ENCODE data around the gene APMAP. TPM values are rescaled to one million over a fixed set of nuclear protein-coding genes. Genes with fewer than 3 reads are reported as not detected.

The APMAP gene
- total RNA-seq, 1 donor: 70.2 TPM

DNA sequence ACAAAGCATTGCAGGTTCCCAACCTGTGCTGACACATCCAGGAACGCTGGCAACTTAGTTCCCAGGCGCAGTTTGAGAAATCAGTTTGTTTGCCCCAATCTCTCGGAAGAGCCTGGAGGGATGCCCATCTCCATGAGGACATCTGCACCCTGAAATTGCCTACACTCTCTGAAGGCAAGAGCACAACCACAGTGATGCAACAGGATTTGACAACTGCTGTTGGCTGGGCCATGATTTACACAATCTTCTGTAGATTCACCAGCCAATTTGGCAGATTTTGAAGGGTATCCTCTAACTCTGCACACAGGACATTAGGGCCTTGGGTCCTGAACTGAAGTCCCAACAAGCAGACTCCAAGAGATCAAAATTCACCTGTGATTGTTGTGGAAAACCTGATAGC is 3.4 kb downstream of the APMAP start:
- Histone ChIP-seq H3K36me3 (ENCODE audit: insufficient read depth, low read length) (no peaks in the 10 kb centered on the region), H3K9me3 (ENCODE audit: low read depth, low read length) (no peaks in the 10 kb centered on the region), H3K4me2 (ENCODE audit: insufficient read depth, low read length) (no peak overlapping the region), H3K27me3 (ENCODE audit: insufficient read depth, low read length) (no peaks in the 10 kb centered on the region), H2AFZ (ENCODE audit: low read length) (no peak overlapping the region), H3K4me3 (ENCODE audit: insufficient read depth, low read length) (no peak overlapping the region), H4K20me1 (ENCODE audit: insufficient read depth, low read length) (peaks cover 28% of the 10 kb centered on the region), H3K4me1 (ENCODE audit: insufficient read depth, low read length) (peaks cover 24% of the 10 kb centered on the region), H3K27ac (ENCODE audit: low read depth, low read length) (no peak overlapping the region), H3K79me2 (ENCODE audit: insufficient read depth, low read length) (peaks cover 80% of the 10 kb centered on the region)
- no peak for DNase-seq (ENCODE audit: insufficient read length, low spot score, missing footprints)
- TF ChIP-seq, protein P1, sequence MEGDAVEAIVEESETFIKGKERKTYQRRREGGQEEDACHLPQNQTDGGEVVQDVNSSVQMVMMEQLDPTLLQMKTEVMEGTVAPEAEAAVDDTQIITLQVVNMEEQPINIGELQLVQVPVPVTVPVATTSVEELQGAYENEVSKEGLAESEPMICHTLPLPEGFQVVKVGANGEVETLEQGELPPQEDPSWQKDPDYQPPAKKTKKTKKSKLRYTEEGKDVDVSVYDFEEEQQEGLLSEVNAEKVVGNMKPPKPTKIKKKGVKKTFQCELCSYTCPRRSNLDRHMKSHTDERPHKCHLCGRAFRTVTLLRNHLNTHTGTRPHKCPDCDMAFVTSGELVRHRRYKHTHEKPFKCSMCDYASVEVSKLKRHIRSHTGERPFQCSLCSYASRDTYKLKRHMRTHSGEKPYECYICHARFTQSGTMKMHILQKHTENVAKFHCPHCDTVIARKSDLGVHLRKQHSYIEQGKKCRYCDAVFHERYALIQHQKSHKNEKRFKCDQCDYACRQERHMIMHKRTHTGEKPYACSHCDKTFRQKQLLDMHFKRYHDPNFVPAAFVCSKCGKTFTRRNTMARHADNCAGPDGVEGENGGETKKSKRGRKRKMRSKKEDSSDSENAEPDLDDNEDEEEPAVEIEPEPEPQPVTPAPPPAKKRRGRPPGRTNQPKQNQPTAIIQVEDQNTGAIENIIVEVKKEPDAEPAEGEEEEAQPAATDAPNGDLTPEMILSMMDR (IDR thresholded peaks at IDR 0.05; ENCODE audit: extremely low read depth, low read depth, low read length): no peak

DNA sequence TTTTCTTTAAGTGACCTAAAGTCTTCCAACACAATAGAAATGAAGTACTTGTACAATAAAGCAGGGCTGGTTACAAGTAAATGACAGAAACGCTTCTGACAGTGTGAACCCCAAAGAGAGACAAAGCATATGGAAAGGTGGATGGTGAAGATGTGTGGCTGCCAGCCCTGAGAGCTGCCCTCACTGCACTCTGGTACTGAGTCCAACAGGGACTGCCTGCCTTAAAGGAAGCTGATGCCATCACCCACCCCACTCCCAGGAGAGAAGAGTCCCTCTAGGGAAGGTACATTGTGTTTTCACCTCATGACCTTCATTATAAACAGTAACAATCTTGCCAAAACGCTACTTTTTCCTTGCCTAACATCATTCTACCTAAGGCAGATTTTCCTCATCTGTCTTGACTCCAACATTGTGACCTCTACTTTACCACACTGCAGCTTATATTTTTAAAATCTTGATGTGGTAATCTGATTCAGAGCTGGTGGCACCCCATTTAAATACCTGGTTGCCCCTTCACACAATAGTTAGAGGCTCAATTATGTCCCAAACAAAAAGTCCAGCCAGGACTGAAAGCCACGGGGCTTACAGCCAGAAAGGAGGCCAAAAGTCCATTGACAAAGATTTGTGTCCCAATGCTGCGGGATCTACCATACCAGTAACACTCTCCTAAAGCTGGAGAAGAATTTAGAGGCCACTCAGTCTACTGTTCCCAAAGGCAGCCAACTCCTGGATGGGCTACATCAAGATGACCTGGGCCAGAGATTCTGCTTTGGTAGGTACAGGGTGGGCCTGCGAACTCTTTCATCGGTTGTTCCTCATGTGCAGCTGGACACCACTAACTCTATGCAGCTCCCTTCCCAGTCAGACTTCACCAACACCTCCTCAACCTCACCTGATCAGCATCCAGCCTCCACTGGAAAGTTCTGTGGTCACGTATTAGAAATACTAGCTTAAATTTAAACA is 4.4 kb downstream of the APMAP start:
- no peak overlapping the region for H3K4me3 ChIP-seq (ENCODE audit: insufficient read depth, low read length)
- peaks cover 14% of the 10 kb centered on the region for H3K4me1 ChIP-seq (ENCODE audit: insufficient read depth, low read length)
- H4K20me1 ChIP-seq (ENCODE audit: insufficient read depth, low read length): peaks cover 31% of the 10 kb centered on the region
- TF ChIP-seq, protein P1 (IDR thresholded peaks at IDR 0.05; ENCODE audit: extremely low read depth, low read depth, low read length): no peak
- H3K27me3 ChIP-seq (ENCODE audit: insufficient read depth, low read length): no peaks in the 10 kb centered on the region
- DNase-seq (ENCODE audit: insufficient read length, low spot score, missing footprints): no peak
- H3K9me3 ChIP-seq (ENCODE audit: low read depth, low read length): no peaks in the 10 kb centered on the region
- H3K36me3 ChIP-seq (ENCODE audit: insufficient read depth, low read length): peaks cover 4% of the 10 kb centered on the region
- no peak overlapping the region for H3K4me2 ChIP-seq (ENCODE audit: insufficient read depth, low read length)
- peaks cover 84% of the 10 kb centered on the region for H3K79me2 ChIP-seq (ENCODE audit: insufficient read depth, low read length)
- H2AFZ ChIP-seq (ENCODE audit: low read length): no peak overlapping the region
- H3K27ac ChIP-seq (ENCODE audit: low read depth, low read length): no peak overlapping the region

DNA sequence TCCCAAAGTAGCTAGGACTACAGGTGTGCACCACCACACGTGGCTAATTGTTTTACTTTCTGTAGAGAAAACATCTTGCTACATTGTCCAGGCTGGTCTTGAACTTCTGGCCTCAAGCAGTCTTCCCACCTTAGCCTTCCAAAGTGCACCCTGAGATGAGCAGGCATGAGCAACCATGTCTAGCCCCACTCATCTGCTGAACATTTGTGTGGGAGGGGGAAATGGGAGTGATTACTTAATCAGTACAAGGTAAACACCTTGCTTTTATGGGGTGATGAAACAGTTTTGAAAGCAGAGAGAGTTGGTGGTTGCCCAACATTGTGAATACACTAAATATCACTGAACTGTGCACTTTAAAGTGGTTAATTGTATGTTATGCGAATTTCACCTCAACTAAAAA is 5.3 kb downstream of the APMAP start:
- Histone ChIP-seq H3K4me3 (ENCODE audit: insufficient read depth, low read length) (no peak overlapping the region), H2AFZ (ENCODE audit: low read length) (no peak overlapping the region), H4K20me1 (ENCODE audit: insufficient read depth, low read length) (peaks cover 31% of the 10 kb centered on the region), H3K9me3 (ENCODE audit: low read depth, low read length) (no peaks in the 10 kb centered on the region), H3K79me2 (ENCODE audit: insufficient read depth, low read length) (peaks cover 82% of the 10 kb centered on the region), H3K36me3 (ENCODE audit: insufficient read depth, low read length) (peaks cover 8% of the 10 kb centered on the region), H3K4me2 (ENCODE audit: insufficient read depth, low read length) (no peak overlapping the region), H3K27ac (ENCODE audit: low read depth, low read length) (no peak overlapping the region), H3K27me3 (ENCODE audit: insufficient read depth, low read length) (no peaks in the 10 kb centered on the region), H3K4me1 (ENCODE audit: insufficient read depth, low read length) (peaks cover 14% of the 10 kb centered on the region)
- TF ChIP-seq, protein P1 (IDR thresholded peaks at IDR 0.05; ENCODE audit: extremely low read depth, low read depth, low read length): no peak
- DNase-seq (ENCODE audit: insufficient read length, low spot score, missing footprints): no peak

DNA sequence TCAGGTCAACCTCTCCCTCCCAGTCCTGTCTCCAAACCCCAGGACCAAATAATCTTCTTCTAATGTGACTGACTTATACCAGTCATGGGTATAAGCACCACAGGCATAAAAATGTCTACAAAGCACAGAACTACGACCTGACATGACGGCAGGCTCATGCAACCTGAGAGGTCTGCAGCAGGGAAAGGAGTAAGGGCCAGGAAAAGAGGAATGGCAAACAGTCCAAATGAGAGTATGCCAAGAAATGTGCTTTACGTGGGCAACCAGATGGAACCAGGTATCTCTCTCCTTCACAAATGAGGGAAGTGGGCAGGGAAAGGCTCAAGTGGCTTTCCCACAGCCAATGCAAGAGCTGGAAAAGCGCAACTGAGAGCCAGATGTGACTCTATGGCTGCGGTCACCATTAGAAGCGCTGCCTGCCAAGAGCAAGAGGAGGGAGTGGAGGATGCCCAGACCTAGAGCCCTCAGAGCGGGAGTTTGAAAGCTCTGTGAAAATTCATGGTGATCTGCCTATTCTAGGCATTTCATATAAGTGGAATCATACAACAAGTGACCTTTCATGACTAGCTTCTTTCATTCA is 6.0 kb downstream of the APMAP start:
- no peaks in the 10 kb centered on the region for H3K9me3 ChIP-seq (ENCODE audit: low read depth, low read length)
- DNase-seq (ENCODE audit: insufficient read length, low spot score, missing footprints): no peak
- H3K4me3 ChIP-seq (ENCODE audit: insufficient read depth, low read length): no peak overlapping the region
- peaks cover 75% of the 10 kb centered on the region for H3K79me2 ChIP-seq (ENCODE audit: insufficient read depth, low read length)
- H3K4me2 ChIP-seq (ENCODE audit: insufficient read depth, low read length): no peak overlapping the region
- no peak overlapping the region for H3K27ac ChIP-seq (ENCODE audit: low read depth, low read length)
- H3K36me3 ChIP-seq (ENCODE audit: insufficient read depth, low read length): peaks cover 8% of the 10 kb centered on the region
- no peak overlapping the region for H2AFZ ChIP-seq (ENCODE audit: low read length)
- H3K27me3 ChIP-seq (ENCODE audit: insufficient read depth, low read length): no peaks in the 10 kb centered on the region
- H3K4me1 ChIP-seq (ENCODE audit: insufficient read depth, low read length): peaks cover 10% of the 10 kb centered on the region
- TF ChIP-seq, protein P1 (IDR thresholded peaks at IDR 0.05; ENCODE audit: extremely low read depth, low read depth, low read length): no peak
- H4K20me1 ChIP-seq (ENCODE audit: insufficient read depth, low read length): peaks cover 31% of the 10 kb centered on the region

All from osteoblast (primary cell).